Sigmoid colon (tissue), 4 donors: Measurements from ENCODE around the gene COL25A1.

ENCODE experiments used
- CTCF ChIP-seq, 4 experiments: fragments of 450-650 bp in 3 of 4; fragments of 200-600 bp in 1 of 4; IDR thresholded peaks; one replicate each; pipeline ENCODE4 v1.5.1; 2016 to 2019; ENCODE audit warnings: antibody characterized with exemption in 4 of 4, mild to moderate bottlenecking in 3 of 4, moderate library complexity in 2 of 4
- POLR2A ChIP-seq, 2 donors: fragments of 450-650 bp; IDR thresholded peaks; one replicate each; pipeline ENCODE4 v1.6.1; 2016; ENCODE audit warnings: antibody characterized with exemption in 2 of 2, mild to moderate bottlenecking in 2 of 2, moderate library complexity in 2 of 2
- POLR2AphosphoS5 ChIP-seq, 4 donors: sonication (generic); formaldehyde crosslinking; IDR thresholded peaks; one replicate each; pipeline ENCODE4 v1.6.1; 2017; ENCODE audit warnings: antibody characterized with exemption in 4 of 4

GRCh38 chr4:109334129-109335105 is 32.0 kb upstream of the COL25A1 start:
- TF ChIP-seq CTCF (IDR thresholded peaks at IDR 0.05) (no peak), POLR2AphosphoS5 (IDR thresholded peaks at IDR 0.05) (no peak), POLR2A (IDR thresholded peaks at IDR 0.05) (no peak)
